Measurements from ENCODE around the gene TRAPPC12.
"Not testable (repeated sequence)": the region's sequence is repeated elsewhere in the genome, so short reads cannot be mapped to it uniquely, and the experiment has no call there.

TRAPPC12 gene

DNA sequence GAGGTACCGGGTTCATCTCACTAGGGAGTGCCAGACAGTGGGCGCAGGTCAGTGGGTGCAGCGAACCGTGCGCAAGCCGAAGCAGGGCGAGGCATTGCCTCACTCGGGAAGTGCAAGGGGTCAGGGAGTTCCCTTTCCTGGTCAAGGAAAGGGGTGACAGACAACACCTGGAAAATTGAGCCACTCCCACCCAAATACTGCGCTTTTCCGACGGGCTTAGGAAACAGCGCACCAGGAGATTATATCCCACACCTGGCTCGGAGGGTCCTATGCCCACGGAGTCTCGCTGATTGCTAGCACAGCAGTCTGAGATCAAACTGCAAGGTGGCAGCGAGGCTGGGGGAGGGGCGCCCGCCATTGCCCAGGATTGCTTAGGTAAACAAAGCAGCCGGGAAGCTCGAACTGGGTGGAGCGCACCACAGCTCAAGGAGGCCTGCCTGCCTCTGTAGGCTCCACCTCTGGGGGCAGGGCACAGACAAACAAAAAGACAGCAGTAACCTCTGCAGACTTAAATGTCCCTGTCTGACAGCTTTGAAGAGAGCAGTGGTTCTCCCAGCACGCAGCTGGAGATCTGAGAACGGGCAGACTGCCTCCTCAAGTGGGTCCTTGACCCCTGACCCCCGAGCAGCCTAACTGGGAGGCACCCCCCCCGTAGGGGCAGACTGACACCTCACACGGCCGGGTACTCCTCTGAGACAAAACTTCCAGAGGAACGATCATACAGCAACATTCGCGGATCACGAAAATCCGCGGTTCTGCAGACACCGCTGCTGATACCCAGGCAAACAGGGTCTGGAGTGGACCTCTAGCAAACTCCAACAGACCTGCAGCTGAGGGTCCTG is 9.9 kb upstream of the TRAPPC12 start:
- not testable (repeated sequence) for DNase-seq (ENCODE audit: low spot score)

DNA sequence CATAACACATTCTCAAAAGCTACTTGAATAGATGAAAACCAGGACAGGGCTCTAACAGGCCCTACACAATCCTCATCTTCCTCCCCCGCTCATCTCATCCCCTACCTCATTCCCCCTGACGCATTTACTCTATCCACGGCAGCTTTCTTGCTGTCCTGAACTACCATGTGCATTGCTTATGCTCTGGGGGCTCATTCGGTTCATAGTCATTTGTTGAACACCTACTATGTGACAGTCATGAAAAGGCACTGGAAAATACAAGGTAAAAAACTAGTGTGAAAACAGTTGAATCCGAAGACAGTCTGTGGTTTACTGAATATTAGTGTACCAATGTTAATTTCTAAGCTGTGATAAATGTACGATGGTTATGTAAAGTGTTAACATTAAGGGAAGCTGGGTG is 2.7 kb upstream of the TRAPPC12 start:
- no peak for DNase-seq (ENCODE audit: low spot score)

DNA sequence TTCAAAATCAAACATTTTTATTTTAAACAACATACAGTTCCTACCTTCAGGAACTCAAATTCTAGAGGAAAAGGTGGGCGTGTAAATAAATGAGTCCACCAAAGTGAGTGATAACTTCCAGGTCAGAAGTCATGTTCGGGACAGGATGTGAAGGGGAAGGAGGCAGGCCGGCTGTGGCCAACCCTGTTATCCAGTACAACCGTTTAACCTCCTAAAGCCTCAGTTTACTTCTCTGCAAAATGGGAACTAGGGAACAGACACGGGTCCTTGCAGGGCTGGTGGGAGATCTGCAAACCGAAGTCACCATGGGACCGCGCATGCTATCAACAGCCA is 2.2 kb upstream of the TRAPPC12 start:
- DNase-seq (ENCODE audit: low spot score) = peak; percentile 46

DNA sequence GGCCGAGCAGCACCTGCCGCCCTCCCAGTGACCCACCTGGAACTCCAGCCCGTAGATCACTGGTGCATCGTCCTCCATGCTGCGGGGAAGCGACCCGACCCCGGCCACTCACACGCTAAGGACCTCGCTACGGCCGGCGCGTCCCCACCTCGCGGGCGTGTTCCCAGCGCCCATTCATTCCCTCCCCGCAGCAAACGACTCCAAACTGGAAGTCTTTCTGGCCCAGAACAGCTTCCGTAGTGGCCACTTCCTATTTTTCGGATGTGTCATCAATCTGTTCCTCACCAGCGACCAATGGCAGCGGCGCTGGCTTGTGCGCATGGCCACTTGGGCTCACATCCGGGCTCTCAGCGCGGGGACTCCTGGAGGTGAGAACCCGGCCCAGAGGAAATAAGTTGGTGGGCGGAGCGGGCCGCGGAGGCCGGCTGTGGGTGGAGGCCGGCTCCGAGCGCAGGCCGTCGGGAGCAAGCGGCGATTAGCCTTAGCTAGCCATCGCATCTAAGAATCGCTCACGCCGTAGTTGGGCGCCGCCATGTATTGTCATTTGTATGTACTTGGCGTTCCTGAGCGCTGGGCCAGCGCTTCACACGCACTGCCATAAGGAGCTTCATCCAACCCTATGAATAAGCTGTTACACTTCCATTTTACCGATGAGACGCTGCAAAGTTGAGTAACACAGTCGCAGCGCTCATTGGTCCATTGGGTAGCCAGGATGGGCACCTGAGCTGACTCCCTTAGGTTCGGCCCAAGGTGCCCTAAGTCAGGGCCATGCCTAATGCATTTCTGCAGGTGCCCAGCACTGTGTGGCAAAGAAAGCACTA is 1.7 kb upstream of the TRAPPC12 start, which contains the start of gene EIPR1:
Gene EIPR1, minus strand, starts transcription at position 207 of the 821 bp plus-strand sequence. Its CDS starts 129 bp downstream, at position 78.
- DNase-seq (ENCODE audit: low spot score) = peak; percentile 98

DNA sequence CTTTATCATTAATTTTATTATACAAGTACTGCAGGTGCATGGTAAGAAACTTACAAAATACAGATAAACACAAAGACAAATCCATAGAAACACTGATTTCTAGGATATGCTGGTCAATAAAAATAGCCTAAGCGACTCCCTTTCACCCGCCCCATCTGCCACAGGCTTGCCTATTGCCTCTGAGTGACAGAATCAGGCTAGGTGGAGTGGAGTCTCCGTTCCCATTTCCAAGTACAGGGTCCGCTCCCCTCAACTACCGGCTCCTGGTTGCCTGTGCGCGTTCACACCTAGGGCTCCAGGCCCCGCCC is 201 bp upstream of the TRAPPC12 start:
- DNase-seq (ENCODE audit: low spot score) = no peak

DNA sequence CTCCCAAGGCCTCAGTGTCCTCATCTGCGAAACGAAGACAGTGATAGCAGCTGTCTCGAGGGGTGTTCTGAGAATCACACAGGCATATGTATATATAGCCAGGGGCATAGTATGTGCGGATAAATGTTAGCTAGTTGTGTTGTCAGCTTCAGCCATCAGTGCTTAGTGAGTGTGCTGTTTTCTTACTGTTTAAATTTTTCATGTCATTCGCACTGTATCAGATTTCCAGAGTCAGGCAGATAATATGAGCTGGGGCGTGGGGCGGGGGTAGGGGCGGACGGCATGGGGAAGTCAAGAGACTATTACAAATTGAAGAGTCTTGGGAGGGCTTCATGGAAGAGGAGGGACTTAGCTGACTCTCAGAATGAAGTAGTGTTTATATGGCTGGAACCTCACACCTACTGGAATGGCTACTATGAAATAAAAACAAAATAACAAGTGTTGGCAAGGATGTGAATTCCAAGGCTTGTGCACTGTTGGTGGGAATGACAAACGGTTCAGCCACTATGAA is 7.0 kb downstream of the TRAPPC12 start:
- DNase-seq (ENCODE audit: low spot score) = no peak

DNA sequence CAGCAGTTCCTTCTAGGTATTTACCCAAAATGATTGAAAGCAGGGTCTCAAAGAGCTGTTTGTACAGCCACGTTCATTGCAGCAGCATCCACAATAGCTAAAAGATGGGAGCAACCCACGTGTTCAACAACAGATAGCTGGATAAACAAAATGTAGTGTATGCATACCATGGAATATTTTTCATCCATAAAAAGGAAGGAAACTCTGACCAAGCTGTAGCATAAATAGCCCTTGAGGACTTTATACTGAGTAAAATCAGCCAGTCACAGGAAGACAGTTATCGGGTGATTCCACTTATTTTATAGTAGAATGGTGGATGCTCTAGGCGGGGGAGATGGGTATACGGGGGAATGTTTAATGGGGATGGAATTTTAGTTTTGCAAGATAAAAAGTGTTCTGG is 7.5 kb downstream of the TRAPPC12 start:
- DNase-seq (ENCODE audit: low spot score) = no peak

DNA sequence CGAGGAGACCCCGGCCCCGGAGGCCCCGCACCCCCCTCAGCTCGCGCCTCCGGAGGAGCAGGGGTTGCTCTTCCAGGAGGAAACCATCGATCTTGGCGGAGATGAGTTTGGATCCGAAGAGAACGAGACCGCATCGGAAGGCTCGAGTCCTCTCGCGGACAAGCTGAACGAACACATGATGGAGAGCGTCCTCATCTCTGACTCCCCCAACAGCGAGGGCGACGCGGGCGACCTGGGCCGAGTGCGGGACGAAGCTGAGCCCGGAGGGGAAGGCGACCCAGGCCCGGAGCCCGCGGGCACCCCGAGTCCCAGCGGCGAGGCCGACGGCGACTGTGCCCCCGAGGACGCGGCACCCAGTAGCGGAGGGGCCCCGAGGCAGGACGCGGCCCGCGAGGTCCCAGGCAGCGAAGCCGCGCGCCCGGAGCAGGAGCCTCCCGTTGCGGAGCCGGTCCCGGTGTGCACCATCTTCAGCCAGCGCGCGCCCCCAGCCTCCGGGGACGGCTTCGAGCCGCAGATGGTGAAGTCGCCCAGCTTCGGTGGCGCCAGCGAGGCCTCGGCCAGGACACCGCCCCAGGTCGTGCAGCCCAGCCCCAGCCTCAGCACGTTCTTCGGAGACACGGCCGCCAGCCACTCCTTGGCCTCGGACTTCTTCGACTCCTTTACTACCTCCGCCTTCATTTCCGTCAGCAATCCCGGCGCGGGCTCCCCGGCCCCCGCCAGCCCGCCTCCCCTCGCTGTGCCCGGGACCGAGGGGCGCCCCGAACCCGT is 8.3 kb downstream of the TRAPPC12 start:
- DNase-seq (ENCODE audit: low spot score) = no peak

DNA sequence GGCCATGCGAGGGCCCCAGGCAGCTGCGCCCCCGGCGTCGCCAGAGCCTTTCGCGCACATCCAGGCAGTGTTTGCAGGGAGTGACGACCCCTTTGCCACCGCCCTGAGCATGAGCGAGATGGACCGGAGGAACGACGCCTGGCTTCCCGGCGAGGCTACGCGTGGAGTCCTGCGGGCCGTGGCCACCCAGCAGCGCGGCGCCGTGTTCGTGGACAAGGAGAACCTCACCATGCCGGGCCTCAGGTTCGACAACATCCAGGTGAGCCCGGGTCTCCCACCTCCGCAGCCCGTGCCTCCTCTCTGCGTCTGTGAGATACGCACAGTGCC is 8.9 kb downstream of the TRAPPC12 start:
- no peak for DNase-seq (ENCODE audit: low spot score)

DNA sequence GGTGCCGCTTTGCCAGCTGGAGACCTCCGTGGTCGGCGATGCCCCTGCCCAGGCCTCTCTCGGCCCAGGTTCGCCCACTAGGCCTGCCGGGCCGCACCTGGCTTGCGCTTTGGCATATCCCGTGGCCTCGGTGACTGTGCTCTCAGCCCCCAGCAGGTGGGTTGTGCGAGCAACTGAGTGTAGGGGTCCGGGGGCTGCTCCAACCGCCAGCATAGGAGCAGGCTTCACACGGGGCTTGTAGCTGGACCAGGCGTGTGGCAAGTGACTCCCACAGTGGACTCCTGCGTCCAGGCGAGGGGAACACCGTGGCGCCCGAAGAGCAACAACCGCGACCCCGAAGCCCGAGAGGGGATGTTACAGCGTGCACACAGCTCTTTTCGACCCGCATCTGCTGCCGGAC is 9.7 kb downstream of the TRAPPC12 start:
- DNase-seq (ENCODE audit: low spot score) = no peak

DNA sequence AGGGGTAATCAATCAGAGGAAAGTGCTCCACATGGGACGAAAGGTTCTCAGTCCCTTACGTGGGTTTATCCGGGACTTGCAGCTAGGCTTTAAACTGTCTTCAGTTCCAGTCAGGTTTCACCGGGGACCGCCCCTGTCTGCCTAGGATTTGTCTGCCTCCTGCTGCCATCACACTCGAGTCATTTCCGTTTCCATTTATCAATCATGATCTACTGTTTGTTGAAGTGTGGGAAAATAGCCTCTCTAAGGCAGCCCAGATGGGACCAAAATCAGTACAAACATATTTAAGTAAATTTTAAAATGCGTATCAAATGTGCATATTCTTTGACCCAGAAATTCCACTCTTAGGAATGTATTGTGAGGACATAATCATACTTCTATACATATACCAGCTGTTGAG is 10.5 kb downstream of the TRAPPC12 start:
- DNase-seq (ENCODE audit: low spot score) = no peak

DNA sequence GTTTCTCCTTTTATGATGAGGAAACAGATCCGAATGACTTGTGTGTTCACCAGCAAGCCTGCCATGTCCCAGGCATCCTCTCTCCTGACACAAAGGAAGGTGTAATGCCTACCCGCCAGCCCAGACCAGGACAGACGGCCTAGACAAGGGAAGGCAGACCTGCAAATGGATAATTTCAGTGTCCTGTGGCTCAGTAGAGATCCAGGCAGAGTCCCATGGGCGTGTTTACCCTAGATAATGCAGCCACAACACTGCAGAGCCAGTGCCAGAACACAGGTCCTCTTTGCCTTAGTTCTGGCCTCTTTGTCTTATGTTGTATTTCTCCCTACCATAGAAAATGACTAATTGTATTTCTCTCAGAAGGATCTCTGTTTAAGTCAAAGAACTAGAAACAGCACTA is 12.7 kb downstream of the TRAPPC12 start:
- no peak for DNase-seq (ENCODE audit: low spot score)

DNA sequence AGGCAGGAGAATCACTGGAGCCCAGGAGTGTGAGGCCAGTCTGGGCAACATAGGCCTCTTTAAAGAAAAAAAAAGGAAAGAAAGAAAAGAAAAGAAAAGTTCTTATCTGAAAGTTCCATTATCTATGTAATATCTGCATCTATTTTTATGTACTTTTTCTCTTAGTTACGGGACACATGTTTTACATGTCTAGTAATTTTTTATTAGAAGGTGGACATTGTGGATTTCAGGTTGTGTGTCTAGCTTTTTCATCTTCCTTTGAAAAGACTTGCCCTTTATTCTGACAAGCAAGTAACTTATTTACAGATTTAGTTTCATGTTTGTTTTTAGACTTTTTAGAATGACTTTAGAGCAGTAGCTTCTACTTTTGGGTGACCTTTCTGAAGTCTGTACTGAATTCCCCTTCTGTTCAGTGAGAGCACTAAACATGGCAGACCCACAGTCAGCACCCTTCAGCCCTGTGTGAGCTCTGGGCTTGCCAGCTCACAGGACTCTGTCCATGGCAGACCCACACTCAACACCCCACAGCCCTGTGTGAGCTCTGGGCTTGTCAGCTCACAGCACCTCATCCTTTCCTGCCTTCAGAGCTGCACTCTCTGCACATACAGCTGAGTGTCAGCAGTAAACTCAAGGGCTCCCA is 17.5 kb downstream of the TRAPPC12 start:
- DNase-seq (ENCODE audit: low spot score) = no peak

DNA sequence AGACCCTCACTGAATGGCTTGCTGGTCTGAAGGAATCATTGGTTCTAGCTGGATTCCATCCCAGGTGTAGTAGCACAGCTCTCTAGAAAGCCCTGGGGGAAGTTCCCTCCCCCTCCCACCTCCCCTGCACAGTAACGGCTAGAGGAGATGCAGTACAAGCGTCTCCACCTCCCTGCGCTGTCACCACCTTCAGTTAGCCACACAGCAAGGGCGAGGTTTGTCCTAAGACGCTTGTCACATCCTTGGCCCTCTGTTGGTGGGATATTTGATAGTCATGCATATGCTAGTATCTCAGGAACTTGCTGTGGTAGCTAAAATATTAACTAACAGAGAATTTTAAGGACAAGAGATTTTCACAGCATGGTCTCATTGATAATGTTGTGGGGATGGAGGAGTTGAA is 19.4 kb downstream of the TRAPPC12 start:
- DNase-seq (ENCODE audit: low spot score) = no peak

DNA sequence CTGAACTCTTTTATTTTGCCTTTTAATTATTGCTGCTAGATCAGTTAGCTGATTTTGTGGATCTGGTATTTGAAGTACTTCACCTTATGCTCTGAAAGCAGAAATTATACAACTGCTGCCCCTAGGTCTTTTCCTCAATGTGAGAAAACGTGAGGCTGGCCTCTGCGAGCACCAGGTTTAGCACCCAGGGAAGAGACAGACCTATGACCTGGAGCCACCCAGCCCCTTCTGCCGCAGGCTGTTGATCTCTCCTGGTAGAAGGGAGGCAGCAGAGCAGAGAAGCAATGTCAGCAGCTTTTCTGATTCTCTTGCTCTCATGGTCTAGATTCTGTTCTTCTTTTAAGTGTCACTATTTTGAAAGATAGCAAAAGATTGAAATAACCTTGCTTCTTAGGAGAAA is 19.9 kb downstream of the TRAPPC12 start:
- DNase-seq (ENCODE audit: low spot score) = no peak

DNA sequence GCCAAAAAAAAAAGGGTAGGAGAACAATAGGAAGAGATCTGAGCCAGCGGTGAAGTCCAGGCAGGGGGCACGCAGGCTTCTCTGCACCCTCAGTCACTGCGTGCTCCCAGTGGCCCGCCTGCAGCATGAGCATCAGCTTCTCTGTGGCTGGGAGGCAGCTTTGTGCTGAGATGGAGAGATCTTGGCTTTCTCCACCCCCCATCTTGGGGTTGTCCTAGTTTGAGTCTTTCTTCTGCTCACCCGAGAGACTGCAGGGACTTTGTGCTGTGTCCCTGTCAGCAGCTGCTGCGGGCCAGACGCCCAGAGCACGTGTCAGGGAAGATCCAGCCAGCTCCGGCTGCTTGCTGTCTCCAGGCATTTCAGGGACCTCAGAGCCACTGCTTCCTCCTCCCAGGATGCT is 20.3 kb downstream of the TRAPPC12 start:
- no peak for DNase-seq (ENCODE audit: low spot score)

DNA sequence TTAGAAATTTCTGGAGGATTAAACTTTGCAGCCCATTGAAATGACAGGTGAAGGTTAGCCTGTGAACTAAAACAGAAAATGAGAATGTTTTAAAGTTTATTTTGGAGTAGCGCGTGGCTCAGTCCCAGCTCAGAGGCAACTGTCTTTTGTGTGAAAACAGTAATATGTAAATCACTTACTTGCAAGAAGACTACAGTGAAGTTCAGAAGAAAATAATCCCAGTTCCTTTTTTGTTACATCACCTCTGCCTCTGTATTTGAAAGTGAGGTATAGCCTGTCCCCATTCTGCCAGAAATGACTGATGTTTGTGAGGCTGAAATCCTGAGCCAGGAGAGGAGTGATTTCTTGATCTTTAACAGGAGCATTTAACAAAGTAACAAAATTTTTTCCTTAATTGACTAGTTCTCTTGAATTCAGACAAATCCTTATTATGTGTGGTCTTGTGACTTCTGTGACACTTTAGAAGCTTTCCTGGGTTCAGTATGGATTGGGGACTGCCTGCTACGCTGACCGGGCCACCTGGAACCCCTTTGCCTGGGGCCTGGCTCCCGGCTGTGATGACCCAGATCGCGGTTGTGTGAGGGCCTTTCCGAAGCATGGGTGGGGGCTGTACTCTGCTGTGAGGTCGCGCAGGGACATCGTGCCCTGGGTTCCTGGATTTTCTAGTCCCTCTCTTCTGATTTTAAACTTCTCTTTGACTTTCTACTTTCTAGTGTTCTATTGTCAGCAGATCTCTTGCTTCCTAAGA is 24.3 kb downstream of the TRAPPC12 start:
- DNase-seq (ENCODE audit: low spot score) = no peak

DNA sequence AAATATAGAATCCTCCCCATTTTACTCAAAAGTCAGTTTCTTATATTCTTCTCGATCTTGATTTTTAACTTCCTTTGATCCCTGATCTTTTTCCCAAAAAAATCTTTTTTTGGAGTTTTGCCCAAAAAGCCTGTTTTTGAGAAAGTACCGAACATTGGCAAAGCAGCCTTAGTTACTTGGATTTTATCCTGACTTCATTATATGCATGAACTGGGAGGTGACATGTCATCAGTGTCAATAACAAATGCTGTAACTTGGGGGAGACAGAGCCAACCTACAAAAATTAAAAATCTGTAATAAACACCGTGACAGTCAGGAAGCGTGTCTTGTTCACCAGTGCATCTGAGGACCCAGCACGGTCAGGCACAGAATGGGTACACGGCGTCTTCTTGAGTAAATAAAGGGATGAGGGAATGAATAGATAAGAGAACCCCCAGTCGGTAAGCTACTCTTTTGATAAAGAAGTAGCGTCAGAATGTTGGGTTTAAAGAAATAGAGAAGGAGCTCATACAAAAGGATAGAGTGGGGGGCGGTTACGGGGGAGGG is 24.9 kb downstream of the TRAPPC12 start:
- no peak for DNase-seq (ENCODE audit: low spot score)

DNA sequence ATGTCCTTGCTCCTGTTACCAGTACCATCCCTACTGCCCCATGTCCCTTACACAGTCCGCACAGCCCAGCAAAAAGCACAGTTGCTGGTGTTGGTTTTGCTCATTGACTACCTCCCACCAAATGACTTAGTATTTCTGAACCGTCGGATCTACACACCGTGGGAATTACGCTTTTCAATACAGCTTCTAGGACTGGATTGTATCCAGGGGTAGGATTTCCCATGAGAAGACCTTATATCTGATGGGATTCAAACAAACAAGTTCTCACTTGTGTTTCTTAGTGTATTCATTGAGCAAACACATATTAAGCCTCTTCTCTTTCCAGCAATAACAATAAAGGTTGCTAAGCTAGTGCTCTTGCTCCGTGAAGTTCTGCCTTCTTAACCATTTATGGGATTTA is 25.8 kb downstream of the TRAPPC12 start:
- no peak for DNase-seq (ENCODE audit: low spot score)

DNA sequence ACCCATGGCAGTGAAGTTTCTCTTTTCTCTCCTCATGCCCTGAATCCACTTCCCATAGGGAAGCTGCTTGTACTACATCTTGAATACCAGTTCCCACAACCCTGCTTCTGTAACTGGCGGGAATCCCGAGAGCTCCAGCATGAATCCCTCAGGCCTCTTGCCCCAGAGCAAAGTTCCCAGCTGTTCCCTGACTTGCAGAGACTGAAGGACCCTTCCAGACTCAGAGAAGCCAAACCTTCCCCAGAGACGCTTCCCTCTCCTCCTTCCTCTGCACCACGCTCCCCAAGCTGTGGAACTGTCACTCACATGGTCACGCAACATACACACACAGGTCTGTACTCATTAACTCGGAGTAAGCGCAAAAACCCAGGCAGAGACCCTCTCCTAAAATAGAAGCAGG is 26.4 kb downstream of the TRAPPC12 start:
- no peak for DNase-seq (ENCODE audit: low spot score)

DNA sequence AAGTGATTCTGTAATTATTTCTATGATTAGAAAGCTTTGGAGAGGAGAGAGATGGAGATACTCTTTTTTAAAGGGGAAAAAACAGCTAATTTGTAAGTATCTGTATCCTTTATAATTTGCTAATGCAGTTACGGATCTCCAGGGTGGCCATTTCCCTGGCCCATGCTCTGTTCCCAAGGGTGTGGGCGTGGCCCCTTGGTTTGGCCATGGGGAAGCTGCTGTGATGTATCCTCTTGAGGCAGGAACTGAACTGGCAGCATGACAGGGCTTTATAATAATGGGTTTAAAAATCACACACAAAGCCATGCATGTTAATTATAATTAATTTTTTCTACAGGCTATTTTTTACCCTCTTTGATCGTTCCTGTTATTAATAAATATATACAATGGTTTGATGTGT is 27.0 kb downstream of the TRAPPC12 start:
- no peak for DNase-seq (ENCODE audit: low spot score)
